ENCODE data around the gene TMEM59L.

- peak; percentile 29; the same call in 1 of the 2 replicates for TF ChIP-seq PRDM4 (tag by site-specific recombination; IDR thresholded peaks at IDR 0.05)
- TF ChIP-seq ZNF324 (tag by site-specific recombination; IDR thresholded peaks at IDR 0.05), result peak; percentile 95
- TF ChIP-seq, protein P1, sequence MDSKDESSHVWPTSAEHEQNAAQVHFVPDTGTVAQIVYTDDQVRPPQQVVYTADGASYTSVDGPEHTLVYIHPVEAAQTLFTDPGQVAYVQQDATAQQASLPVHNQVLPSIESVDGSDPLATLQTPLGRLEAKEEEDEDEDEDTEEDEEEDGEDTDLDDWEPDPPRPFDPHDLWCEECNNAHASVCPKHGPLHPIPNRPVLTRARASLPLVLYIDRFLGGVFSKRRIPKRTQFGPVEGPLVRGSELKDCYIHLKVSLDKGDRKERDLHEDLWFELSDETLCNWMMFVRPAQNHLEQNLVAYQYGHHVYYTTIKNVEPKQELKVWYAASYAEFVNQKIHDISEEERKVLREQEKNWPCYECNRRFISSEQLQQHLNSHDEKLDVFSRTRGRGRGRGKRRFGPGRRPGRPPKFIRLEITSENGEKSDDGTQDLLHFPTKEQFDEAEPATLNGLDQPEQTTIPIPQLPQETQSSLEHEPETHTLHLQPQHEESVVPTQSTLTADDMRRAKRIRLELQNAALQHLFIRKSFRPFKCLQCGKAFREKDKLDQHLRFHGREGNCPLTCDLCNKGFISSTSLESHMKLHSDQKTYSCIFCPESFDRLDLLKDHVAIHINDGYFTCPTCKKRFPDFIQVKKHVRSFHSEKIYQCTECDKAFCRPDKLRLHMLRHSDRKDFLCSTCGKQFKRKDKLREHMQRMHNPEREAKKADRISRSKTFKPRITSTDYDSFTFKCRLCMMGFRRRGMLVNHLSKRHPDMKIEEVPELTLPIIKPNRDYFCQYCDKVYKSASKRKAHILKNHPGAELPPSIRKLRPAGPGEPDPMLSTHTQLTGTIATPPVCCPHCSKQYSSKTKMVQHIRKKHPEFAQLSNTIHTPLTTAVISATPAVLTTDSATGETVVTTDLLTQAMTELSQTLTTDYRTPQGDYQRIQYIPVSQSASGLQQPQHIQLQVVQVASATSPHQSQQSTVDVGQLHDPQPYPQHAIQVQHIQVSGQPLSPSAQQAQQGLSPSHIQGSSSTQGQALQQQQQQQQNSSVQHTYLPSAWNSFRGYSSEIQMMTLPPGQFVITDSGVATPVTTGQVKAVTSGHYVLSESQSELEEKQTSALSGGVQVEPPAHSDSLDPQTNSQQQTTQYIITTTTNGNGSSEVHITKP (tag by site-specific recombination; IDR thresholded peaks at IDR 0.05), result peak; percentile 85
Measured at GRCh38 chr19:18588611-18589379, 23.9 kb upstream of the TMEM59L start, which contains the start of gene REX1BD.
